K562 (cell line): ENCODE measurements around the gene FIBP. TPM values are rescaled to one million over a fixed set of nuclear protein-coding genes. Genes with fewer than 3 reads are reported as not detected.

Source experiments
- ATF7 ChIP-seq: fragments of 450-650 bp; IDR thresholded peaks from 2 replicates; pipeline ENCODE4 v1.7.1; 2014; ENCODE audit warnings: mild to moderate bottlenecking, moderate library complexity
- JUND ChIP-seq, 2 experiments: IDR thresholded peaks; 2 replicates in 1 of 2; 3 replicates in 1 of 2; pipeline ENCODE4 v1.6.1; 2011; ENCODE audit warnings: borderline replicate concordance in 2 of 2, low read depth in 2 of 2, low read length in 2 of 2, improper control_type of control experiment in 1 of 2, missing biosample characterization in 1 of 2, missing genetic modification characterization in 1 of 2, missing genetic modification reagents in 1 of 2
- KDM5B ChIP-seq: fragments of 200-600 bp; sonication (generic); IDR thresholded peaks from 2 replicates; pipeline ENCODE4 v1.6.1; 2012; ENCODE audit warnings: low read depth, mild to moderate bottlenecking, moderate library complexity, low read length, control low read depth, inconsistent platforms; ENCODE audit not compliant: insufficient replicate concordance
- LARP7 ChIP-seq: fragments of 450-650 bp; IDR thresholded peaks from 2 replicates; pipeline ENCODE4 v1.6.1; 2016
- POLR2G ChIP-seq: fragments of 200-400 bp; formaldehyde crosslinking; IDR thresholded peaks from 2 replicates; pipeline ENCODE4 v1.6.1; 2017; ENCODE audit warnings: low read depth, mild to moderate bottlenecking, antibody characterized with exemption, low read length, moderate library complexity
- RAD51 ChIP-seq: fragments of 450-650 bp; IDR thresholded peaks from 2 replicates; pipeline ENCODE4 v1.7.1; 2016; ENCODE audit warnings: low read depth, mild to moderate bottlenecking, borderline replicate concordance
- SUPT5H ChIP-seq: fragments of 450-650 bp; IDR thresholded peaks from 2 replicates; pipeline ENCODE4 v1.6.1; 2016
- TFE3 ChIP-seq: fragments of 450-650 bp; formaldehyde crosslinking; IDR thresholded peaks from 2 replicates; pipeline ENCODE4 v1.4.0; 2020; ENCODE audit warnings: mild to moderate bottlenecking, mixed read lengths
- ZBTB11 ChIP-seq, 3 experiments: fragments of 200-800 bp in 1 of 3; fragments of 250-450 bp in 1 of 3; fragments of 450-650 bp in 1 of 3; sonication (Bioruptor Pico) in 1 of 3; sonication (Bioruptor generic) in 1 of 3; formaldehyde crosslinking in 1 of 3; IDR thresholded peaks; 2 replicates each; pipeline versions ENCODE4 v1.6.1 to v1.8.0; 2016 to 2022; ENCODE audit warnings: mild to moderate bottlenecking in 2 of 3, missing genetic modification characterization in 2 of 3, missing compliant biosample characterization in 1 of 3, moderate library complexity in 1 of 3
- ZBTB26 ChIP-seq: fragments of 450-650 bp; formaldehyde crosslinking; IDR thresholded peaks from 2 replicates; pipeline ENCODE4 v1.4.0; 2022; ENCODE audit warnings: missing genetic modification characterization
- ZC3H4 ChIP-seq: sonication (generic); formaldehyde crosslinking; IDR thresholded peaks from 2 replicates; pipeline ENCODE4 v1.9.0; 2021; ENCODE audit warnings: missing genetic modification reagents, borderline replicate concordance
- polyA plus RNA-seq, 8 experiments: library from polyadenylated mRNA; depleted of rRNA in 4 of 8; stranded (reverse) in 5 of 8; unstranded in 3 of 8; fragments of >200 nt; fragmentation: Nextera tagmentation in 2 of 8; fragmentation: Illumina TruSeq in 1 of 8; extraction: Ambion mirVana in 2 of 8; extraction: Trizol in 1 of 8; gene quantifications; 2 replicates each; pipeline versions ENCODE4 v1.2.1 to v1.2.3, GENCODE V29; 2011 to 2014; ENCODE audit warnings: inconsistent platforms in 1 of 8, missing spikeins in 1 of 8
- total RNA-seq, 7 experiments: library from RNA; depleted of rRNA in 6 of 7; stranded (reverse); fragments of >200 nt in 6 of 7; fragmentation: Illumina TruSeq in 2 of 7; extraction: Trizol in 2 of 7; gene quantifications; 2 replicates each; pipeline versions ENCODE4 v1.2.1 to v1.2.3, GENCODE V29; 2011 to 2021; ENCODE audit warnings: low replicate concordance in 1 of 7

Gene FIBP
- total and polyA plus RNA-seq, 9 of the 15 experiments (the other 6 are each of a cell fraction or from before 2014, with no cell fraction given): 41.2 to 79.2 (median 48.6) TPM

GRCh38 chr11:65899356-65900124 lies 11.3 kb upstream of the FIBP start (continued):
- TF ChIP-seq SUPT5H (peak; percentile 70; the same call in 1 of the 2 replicates), TFE3 (CRISPR knock-in tag) (no peak; the same call in 1 of the 2 replicates), KDM5B (peak; percentile 62), ZC3H4 (CRISPR knock-in tag) (peak; percentile 99), ZBTB11 (CRISPR knock-in tag; IDR thresholded peaks at IDR 0.05) (peak in 1 of 3 experiments; percentile 51; a peak in 1 of 6 replicates), ZBTB26 (CRISPR knock-in tag) (0 out of 2 replicates have a peak, but pooled peaks have one; percentile 12), RAD51 (peak; percentile 42; the same call in 1 of the 2 replicates), JUND (IDR thresholded peaks at IDR 0.05; ENCODE audit: borderline replicate concordance, low read depth, low read length) (peak; percentile 97), JUND (tag; IDR thresholded peaks at IDR 0.05; ENCODE audit: borderline replicate concordance, low read depth, low read length) (peak; percentile 93; the same call in 1 of the 3 replicates), POLR2G (peak; percentile 92), LARP7 (0 out of 2 replicates have a peak, but pooled peaks have one; percentile 63), ATF7 (peak; percentile 84)
